ENCODE measurements around the gene GRM8. TPM values are rescaled to one million over a fixed set of nuclear protein-coding genes. Genes with fewer than 3 reads are reported as not detected.

Gene GRM8
- total RNA-seq, 1 donor from 2014 or later: 7.8 TPM

DNA sequence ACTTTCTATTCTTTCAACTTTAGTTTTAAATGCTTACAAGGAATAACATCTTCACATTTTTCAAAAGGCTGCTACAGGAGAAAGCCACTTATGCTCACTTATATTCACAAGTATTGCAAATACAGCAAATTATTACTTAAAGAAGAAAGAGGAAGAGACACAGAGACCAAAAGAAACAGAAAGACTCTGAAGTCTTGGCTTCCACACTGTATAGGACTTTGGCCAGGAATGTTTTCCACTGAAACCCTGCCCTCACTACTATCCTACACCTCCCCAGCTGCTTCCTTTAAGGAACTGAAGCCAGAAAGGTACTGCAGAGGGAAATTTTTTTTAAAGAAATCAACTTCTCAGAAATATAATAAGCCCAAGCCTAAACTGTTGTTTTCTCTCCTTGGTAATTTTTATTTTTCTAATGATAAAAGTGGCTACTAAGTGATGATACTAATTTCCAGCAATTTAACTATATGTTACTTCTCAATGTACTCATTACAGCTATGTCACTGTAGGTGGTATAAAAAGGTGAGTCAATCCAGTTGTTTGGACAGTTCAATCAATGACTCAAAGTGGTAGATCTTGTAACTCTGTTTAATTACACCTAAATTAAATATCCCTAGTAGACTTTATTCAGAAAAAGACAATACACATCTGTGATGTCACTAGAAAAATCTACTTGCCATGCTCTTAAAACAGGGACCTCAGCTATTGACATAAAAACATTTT lies 231.6 kb downstream of the GRM8 start:
- DNase-seq: no peak
- Mint-ChIP-seq H3K4me1 (ENCODE audit: low read depth, unreplicated experiment) (peaks cover 2% of the 10 kb centered on the region), H3K27me3 (ENCODE audit: unreplicated experiment) (peaks cover 4% of the 10 kb centered on the region), H3K4me3 (ENCODE audit: unreplicated experiment) (no peak overlapping the region), H3K9me3 (ENCODE audit: unreplicated experiment) (no peaks in the 10 kb centered on the region), H3K27ac (ENCODE audit: unreplicated experiment) (no peak overlapping the region), H3K36me3 (ENCODE audit: unreplicated experiment) (no peaks in the 10 kb centered on the region)
- TF ChIP-seq, protein P1, sequence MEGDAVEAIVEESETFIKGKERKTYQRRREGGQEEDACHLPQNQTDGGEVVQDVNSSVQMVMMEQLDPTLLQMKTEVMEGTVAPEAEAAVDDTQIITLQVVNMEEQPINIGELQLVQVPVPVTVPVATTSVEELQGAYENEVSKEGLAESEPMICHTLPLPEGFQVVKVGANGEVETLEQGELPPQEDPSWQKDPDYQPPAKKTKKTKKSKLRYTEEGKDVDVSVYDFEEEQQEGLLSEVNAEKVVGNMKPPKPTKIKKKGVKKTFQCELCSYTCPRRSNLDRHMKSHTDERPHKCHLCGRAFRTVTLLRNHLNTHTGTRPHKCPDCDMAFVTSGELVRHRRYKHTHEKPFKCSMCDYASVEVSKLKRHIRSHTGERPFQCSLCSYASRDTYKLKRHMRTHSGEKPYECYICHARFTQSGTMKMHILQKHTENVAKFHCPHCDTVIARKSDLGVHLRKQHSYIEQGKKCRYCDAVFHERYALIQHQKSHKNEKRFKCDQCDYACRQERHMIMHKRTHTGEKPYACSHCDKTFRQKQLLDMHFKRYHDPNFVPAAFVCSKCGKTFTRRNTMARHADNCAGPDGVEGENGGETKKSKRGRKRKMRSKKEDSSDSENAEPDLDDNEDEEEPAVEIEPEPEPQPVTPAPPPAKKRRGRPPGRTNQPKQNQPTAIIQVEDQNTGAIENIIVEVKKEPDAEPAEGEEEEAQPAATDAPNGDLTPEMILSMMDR (IDR thresholded peaks at IDR 0.05; ENCODE audit: partially characterized antibody, unreplicated experiment): no peak

DNA sequence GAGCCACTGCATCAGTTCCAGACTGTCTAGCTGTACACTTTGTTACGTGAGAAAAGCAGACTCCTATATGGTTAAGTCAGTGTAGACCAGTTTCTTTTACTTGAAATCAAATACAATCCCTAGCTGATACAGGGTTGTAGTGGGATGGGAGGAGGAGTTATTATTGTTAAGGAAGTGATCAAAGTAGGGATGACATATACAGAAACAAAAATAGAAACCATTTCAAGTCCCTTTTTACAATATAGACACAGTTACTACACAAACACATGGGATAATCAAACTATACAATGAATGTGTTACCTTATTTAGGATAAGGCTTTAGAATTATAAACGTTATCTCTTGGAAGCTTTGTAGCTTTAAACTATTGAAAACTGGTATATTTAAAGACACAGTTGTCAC lies 233.9 kb downstream of the GRM8 start:
- no peaks in the 10 kb centered on the region for H3K36me3 Mint-ChIP-seq (ENCODE audit: unreplicated experiment)
- H3K27me3 Mint-ChIP-seq (ENCODE audit: unreplicated experiment): peaks cover 1% of the 10 kb centered on the region
- DNase-seq: no peak
- H3K9me3 Mint-ChIP-seq (ENCODE audit: unreplicated experiment): peaks cover under 1% of the 10 kb centered on the region
- no peak overlapping the region for H3K27ac Mint-ChIP-seq (ENCODE audit: unreplicated experiment)
- peaks cover 2% of the 10 kb centered on the region for H3K4me1 Mint-ChIP-seq (ENCODE audit: low read depth, unreplicated experiment)
- no peak overlapping the region for H3K4me3 Mint-ChIP-seq (ENCODE audit: unreplicated experiment)
- TF ChIP-seq, protein P1 (IDR thresholded peaks at IDR 0.05; ENCODE audit: partially characterized antibody, unreplicated experiment): no peak

DNA sequence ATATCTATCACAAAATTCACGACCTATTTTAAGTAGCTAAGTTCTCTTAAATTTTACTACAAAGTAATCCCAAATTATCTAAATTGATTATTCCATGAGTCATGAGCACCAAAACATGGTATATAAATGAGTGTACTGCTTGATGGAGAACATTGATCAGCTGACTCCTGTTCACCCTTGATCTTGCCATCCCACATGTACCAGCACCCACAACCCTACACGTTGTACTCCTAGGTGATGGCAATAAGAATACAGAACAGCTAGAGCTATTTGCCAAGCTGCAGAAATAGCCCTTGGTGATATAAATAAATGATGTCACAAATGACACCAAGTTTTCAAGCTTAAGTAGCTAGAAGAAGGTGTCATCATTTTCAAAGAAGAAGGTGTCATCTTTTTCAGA lies 235.5 kb downstream of the GRM8 start:
- Mint-ChIP-seq H3K27ac (ENCODE audit: unreplicated experiment) (no peak overlapping the region), H3K9me3 (ENCODE audit: unreplicated experiment) (peaks cover 2% of the 10 kb centered on the region), H3K4me1 (ENCODE audit: low read depth, unreplicated experiment) (peaks cover 2% of the 10 kb centered on the region), H3K27me3 (ENCODE audit: unreplicated experiment) (no peaks in the 10 kb centered on the region), H3K36me3 (ENCODE audit: unreplicated experiment) (no peaks in the 10 kb centered on the region), H3K4me3 (ENCODE audit: unreplicated experiment) (no peak overlapping the region)
- no peak for DNase-seq
- TF ChIP-seq, protein P1 (IDR thresholded peaks at IDR 0.05; ENCODE audit: partially characterized antibody, unreplicated experiment): no peak

DNA sequence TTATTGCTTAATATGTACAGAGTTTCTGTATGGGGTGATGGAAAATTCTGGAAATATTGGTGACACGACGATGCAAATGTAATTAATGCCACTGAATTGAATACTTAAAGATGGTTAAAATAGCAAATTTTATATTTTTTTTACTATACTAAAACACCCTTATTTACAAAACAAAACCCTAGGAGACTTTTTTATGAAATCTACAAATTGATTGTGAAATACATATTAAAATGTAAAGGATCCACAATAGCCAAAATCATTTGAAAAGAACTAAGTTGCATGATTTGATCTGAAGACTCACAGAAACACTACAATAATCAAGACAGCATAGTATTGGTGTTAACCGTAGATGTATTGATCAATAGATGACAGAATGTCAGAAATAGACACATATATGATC lies 252.0 kb downstream of the GRM8 start:
- DNase-seq: no peak
- H3K27me3 Mint-ChIP-seq (ENCODE audit: unreplicated experiment): no peaks in the 10 kb centered on the region
- TF ChIP-seq, protein P1 (IDR thresholded peaks at IDR 0.05; ENCODE audit: partially characterized antibody, unreplicated experiment): no peak
- H3K4me1 Mint-ChIP-seq (ENCODE audit: low read depth, unreplicated experiment): no peaks in the 10 kb centered on the region
- H3K4me3 Mint-ChIP-seq (ENCODE audit: unreplicated experiment): no peak overlapping the region
- H3K27ac Mint-ChIP-seq (ENCODE audit: unreplicated experiment): no peak overlapping the region
- H3K9me3 Mint-ChIP-seq (ENCODE audit: unreplicated experiment): no peaks in the 10 kb centered on the region
- H3K36me3 Mint-ChIP-seq (ENCODE audit: unreplicated experiment): no peaks in the 10 kb centered on the region

DNA sequence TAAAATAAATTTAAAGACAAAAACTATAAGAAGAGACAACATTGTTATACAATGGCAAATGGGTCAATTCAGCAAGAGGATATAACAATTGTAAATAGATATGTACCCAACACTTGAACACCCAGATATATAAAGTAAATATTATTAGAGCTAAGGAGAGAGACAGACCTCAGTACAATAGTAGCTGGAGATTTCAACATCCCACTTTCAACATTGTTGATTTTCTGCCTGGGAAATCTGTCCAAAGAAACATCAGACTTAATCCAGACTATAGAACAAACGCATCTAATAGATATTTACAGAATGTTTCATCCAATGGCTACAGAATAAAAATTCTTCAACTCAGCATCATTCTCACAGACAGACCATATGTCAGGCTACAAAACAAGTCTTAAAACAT lies 256.1 kb downstream of the GRM8 start:
- H3K4me3 Mint-ChIP-seq (ENCODE audit: unreplicated experiment): no peak overlapping the region
- no peak for DNase-seq
- TF ChIP-seq, protein P1 (IDR thresholded peaks at IDR 0.05; ENCODE audit: partially characterized antibody, unreplicated experiment): no peak
- no peak overlapping the region for H3K27ac Mint-ChIP-seq (ENCODE audit: unreplicated experiment)
- peaks cover 6% of the 10 kb centered on the region for H3K4me1 Mint-ChIP-seq (ENCODE audit: low read depth, unreplicated experiment)
- no peaks in the 10 kb centered on the region for H3K27me3 Mint-ChIP-seq (ENCODE audit: unreplicated experiment)
- no peaks in the 10 kb centered on the region for H3K9me3 Mint-ChIP-seq (ENCODE audit: unreplicated experiment)
- no peaks in the 10 kb centered on the region for H3K36me3 Mint-ChIP-seq (ENCODE audit: unreplicated experiment)
